Right renal pelvis (tissue), 4 donors: Measurements from ENCODE around the gene HACL1. TPM values are rescaled to one million over a fixed set of nuclear protein-coding genes. Genes with fewer than 3 reads are reported as not detected.

Source experiments
- DNase-seq, 4 donors: peaks; one replicate each; pipeline ENCODE4 v3.0.0-alpha.2; 2013; ENCODE audit warnings: low read depth in 4 of 4, low spot score in 3 of 4, missing footprints in 1 of 4
- polyA plus RNA-seq, 4 donors: library from polyadenylated mRNA; unstranded; fragments of 120-200 nt; gene quantifications; one replicate each; pipeline ENCODE4 v1.2.1, GENCODE V29; 2013; ENCODE audit not compliant: insufficient read length in 4 of 4

HACL1 gene
- polyA plus RNA-seq, 4 donors = 16.9 to 24.4 (median 20.2) TPM

DNA sequence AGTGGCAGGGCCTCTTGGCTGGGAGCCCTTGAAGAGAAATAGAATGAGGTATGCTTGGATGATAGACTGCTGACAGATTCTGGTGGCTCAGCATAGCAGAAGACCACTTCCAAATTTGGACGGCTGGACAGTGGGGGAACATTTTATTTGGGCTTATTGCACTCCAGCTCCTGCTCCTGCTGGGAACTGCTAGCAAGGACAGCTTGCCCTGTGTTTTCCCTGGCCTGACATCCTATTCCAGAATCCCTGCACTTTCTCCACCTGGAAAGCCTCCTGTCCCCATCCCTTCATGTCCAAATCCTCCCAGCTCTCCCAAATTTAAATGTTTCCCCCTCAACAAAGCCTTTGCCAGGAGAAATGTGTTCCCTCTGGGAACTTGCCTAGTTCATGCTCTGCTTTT lies 70.0 kb downstream of the HACL1 start:
- no peak for DNase-seq

DNA sequence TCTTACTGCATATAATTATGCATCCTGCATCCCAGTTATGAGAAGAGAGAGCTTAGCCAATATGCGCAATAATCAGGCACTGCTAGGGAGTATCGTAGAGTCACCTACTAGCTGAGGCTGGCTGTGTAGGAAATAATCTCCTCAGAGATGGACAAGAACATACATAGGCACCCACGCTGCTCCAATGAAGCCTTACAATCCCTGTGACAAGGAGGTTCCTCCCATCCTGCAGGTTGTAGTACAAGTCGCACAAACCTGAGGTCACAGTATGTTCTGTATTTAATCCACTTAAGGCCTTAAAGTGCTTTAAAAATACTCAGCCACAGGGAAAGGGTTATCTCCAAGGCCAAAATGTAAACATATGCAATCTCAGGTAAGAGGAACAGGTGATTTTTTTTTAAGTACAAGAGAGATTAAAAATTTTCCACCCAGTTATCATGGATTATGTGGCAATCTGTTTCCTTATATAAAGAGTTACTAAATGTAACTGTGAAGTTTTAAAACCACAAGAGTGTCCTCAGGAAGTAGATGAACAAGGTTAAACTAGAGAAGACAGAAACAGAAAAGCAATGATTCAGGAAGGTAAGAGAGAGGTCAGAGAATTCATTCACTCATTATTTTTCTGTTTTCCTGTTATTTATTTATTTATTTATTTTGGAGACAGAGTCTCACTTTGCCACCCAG lies 72.4 kb downstream of the HACL1 start:
- no peak for DNase-seq

DNA sequence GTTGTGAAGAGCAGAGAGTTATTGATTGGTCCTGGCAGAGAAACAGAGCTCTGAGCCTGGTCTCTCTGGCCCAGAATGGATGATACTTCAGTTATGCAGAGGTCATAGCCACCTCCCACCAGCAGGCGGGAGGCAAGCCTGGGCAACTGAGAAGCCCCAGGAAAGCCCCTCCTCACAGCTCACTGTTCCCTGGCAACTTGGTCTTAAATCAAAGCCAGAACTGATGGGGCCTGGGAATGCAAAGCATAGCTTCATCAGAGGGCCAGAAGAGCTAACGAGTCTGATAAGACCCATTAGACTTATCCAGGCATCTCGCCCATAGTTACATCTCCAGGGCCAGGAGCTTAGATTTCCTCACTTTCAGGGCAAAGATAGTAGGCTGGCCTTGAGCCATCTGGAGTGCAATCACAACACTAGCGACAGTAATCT lies 74.3 kb downstream of the HACL1 start:
- DNase-seq = no peak

DNA sequence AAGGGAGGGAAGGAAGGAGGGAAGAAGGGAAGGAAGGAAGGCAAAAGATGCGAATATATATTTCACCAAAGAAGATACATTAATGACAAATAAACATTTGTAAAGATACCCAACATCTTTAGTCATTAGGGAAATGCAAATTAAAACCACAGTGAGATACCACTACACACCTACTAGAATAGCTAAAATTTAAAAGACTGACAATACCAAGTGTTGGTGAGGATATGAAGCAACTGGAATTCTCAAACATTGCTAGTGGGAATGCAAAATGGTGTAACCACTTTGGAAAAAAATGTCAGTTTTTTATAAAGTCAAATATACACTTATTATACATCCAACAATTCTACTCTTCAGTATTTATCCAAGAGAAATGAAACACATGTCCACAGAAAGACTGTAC lies 75.6 kb downstream of the HACL1 start:
- DNase-seq = no peak

DNA sequence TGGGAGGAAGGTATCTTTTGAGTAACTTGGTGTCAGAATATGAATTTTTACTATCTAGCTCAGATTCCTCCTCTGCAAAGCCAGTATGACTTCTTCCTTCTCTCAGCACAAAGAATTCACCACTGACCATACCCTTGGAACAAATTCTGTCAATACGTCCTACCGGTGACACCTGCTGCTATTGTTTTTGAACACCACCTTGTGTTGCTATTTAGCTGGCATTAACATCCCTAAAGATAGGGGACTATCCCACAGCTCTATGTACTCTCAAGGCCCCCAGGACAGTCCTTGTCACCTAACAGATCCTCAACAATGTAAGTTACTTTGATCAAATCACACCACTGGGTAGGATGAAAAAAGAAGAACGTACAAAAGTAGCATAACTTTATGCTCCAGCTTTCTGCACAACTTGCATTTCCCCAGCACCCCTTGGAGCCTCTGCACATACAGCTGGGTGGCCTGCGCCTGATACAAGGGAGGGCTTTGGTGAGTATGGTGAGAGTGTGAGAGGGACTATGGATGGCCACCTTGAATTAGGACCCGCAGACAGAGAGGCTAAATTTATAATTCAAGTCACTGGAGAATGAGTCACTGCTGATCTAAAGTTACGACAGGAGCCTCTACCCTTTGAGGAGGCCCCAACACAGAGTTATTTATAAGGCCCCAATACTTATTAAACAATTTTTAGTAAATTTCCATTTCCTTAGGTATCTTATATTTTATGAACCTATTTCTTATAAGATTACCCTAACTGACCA lies 77.5 kb downstream of the HACL1 start:
- DNase-seq = no peak

DNA sequence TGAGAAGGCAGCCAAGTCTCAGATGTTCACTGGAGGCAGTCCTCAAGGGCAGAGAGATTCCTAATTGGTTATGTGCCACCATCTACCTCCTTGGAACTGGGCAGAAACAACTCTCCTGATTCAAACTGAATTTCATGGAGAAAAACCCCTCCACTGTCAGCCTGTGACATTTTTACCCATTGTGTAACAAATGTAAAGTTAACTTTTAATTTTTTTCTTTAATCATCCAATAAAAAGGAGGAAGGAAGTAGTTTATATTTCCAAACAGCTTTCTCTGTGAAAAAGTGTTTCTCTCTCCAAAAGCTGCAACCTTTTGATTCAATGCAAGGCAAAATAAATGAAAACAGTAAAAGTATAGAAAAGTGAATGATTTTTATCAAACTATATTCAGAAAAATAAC lies 79.4 kb downstream of the HACL1 start:
- no peak for DNase-seq

DNA sequence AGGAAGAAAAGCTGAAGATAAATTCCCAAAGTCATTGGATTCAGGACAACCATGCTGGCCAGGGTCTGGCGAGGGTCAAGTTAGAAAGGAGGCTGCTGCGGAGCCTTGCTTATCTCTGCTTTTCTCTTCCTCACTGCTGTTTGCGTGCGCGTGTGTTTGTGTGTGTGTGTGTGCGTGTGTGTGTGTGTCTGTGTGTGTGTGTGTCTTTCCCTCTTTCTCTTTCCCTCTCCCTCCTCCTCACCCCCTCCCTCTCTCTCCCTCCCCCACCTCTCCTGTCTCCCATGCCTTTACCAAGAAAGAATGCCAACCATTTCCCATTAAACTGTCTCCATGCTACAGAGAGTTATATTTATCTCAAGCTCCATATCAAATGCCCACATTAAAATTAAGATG lies 79.8 kb downstream of the HACL1 start, which contains the start of gene COLQ:
TSS of gene COLQ (minus strand) at position 134 of the 393 bp plus-strand sequence. CDS start at position 53, 81 bp downstream.
- no peak for DNase-seq

DNA sequence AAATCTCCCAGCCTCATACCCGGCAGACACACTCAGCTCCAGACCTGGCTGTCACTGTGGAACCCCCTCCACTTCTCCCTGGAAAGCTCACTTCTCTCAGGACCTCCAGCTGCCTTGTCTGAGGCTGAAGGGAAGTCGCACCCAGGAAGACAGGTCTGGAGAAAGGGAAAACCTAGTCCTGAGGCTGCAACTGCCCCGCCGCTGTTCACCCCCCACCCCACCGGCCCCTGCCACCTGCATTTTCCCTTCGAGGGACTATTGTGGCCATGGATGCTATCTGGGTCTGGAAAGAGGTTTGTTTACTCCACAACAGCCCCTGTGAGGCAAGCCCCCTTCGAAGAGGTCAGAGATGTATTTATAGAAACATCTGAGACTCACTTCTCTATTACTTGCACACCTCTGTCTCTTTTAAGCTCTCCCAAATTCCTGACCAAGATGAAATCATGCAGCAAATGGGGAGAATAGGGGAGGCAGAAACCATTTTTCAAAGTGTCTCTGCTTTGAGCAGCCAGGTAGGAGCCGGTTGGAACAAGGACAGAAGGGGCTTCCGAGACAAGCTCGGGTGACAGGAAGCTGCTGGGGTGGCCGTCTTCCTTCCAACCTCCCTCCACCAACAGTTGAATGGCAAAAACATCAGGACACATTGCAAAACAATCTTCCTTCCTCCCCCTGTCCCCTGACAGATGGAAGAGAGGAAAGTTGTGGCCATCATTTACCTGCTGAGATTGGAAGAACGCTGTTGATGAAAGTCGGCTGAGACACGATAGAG lies 80.4 kb downstream of the HACL1 start:
- DNase-seq = no peak

DNA sequence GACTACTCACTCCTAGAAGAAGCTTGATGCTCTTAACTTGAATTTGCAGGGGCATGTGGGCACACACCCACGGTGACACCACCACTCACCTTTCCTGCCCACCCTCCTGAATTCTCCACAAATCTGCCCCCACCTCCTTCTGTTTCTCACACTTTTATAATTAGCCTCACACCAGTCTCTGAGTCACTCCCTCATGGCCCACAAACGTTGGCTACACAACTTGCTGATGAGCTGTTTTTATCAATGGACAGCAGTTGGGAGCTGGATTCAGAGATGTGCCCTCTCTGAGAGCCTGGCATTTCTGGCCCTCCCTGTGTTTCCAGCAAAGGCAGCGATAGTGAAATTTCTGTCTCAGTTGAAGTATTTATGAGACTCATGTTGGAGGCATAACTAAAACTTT lies 81.2 kb downstream of the HACL1 start:
- no peak for DNase-seq

DNA sequence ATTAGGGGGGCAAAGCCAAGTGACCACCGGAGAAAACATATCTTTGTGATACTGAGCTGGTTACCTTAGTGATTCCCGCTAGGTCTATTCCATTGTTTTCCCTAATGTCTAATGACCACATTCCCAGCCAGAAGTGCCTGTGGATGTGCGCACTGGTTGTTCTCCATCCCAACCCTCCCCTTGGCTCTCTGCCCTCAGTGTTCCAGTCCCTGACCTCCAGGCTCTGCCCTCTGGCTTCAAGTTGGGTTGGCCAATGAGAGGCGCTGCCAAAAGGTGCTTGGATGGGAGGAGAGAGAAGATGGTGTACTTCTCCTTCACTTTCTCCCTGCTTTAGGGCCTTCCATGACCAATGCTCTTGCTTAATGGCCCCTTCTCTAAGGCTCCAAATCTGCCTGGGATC lies 82.3 kb downstream of the HACL1 start:
- no peak for DNase-seq

DNA sequence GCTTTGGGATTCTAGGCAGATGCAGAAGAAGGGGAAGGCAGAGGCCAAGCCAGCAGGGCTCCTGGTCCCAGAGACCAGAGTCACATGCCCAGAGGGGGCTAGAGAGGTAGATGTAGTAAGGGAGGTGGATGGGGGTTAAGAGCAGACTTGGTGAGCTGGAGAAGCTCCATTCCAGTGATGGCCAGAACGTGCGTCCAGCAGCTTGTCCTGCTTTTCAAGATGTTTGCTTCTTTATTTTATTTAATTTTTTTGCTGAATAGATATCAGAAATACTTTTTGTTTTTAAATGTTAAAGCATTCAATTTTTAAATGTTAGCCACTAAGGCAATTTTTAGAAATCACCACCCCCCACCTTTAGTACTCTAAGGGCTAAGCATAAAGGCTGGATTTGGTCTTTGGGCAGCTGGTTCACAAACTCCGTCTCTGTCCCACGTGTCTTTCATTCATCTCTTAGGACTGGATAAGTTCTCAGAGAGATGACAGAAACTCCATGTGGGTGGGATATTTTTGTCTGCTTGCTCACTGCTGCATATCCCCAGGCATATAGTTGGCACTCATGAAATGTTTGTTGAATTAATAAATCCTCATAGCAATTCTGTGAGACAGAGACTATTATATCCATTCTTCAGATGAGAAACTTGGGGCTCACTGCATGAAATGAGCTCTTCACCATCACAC lies 86.6 kb downstream of the HACL1 start:
- no peak for DNase-seq

DNA sequence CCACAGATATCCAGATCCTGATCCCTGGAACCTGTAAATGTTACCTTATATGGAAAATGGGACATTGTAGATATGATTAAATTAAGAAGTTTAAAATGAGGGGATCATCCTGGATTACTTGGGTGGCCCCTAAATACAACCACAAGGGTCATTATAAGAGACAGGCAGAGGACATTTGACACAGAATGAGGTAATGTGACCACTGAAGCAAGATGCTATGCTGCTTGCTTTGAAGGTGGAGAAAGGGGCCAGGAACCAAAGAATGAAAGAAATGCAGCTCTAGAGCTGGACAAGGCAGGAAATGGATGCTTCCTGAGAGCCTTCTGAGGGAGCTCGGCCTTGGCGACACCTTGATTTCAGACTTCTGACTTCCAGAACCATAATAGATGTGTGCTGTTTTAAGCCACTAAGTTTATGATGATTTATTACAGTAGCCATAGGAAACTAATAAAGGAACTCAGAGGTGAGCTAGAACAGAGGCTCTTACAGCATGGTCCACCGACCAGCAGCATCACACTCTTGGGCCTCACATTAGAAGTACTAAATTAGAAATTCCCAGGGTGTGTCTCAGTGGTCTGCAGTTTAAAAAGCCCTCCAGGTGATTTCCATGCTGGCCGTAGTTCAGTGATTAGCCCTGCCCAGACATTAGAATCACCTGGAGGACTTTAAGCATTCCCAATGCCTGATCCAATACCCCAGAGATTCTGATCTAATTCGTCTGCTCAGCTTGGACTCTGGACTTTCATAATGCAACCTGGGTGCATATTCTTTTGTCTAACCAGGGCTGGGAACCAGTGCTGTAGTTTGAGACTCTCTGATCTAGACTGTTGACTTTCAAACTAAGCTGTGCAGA lies 87.3 kb downstream of the HACL1 start:
- DNase-seq = no peak

DNA sequence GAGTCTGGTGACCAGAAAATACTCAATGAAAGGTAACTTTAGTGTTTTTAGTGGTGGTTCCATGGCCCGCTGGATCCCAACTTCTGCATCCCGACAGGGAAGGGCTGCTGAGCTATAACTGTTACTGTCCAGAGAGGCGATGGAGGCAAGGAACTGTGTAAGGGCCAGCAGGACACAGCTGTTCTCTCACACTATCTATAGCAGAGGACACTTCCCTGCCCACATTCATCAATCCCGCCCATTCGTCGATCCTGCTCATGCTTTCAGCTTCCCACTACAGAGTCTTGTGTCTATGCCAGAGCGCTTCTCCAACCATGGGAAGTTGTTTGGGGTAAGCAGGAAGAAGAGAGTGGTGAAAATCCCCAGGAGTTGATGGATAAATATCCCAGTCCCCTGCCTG lies 88.3 kb downstream of the HACL1 start:
- DNase-seq = no peak

DNA sequence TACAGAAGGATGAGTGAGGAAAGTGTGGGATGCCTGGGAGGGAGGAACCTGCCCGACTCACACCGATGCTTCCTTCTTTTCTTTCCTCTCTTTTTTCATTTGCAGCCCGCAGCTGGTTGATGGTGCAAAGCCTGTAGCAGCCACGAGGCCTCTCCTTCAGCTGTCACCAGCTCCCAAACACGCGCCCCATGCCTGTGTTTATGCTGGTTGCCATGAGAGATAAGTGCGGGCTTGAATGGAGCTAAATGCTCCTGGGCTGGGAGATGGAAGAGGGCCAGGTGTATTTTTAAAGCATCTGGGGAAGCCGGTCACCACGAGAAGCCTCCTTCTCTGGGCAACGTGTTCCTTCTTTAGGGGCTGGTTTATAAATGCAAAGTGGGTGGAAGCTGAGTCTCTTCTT lies 89.2 kb downstream of the HACL1 start:
- peak in 2 of 4 donors; percentile 33 to 35 for DNase-seq

DNA sequence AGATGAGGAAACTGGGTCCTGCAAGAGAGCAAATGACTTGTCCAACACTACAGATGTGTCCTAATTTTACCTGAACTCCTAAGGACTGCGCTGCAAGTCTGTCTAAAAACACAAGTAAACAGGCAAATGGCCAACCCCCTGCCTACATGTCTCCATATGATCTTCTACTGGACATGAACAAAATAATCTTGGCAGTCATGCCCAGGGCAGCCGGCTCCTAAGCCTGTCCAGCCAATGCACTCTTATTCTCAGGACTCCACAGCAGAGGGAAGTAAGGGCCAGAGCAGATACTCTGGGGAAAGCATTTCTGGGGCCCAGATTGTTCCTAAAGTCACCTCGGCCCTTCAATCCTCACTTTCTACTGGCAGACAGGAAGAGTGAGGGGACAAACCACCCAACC lies 90.2 kb downstream of the HACL1 start:
- DNase-seq = no peak

Other genes with a start within 250 kb of the HACL1 start
- gene METTL6, start 174.0 kb downstream of the HACL1 start, polyA plus RNA-seq = 10 to 100 TPM; 25.8 to 28.8 (median 27.8) TPM
- gene EAF1, start 174.0 kb downstream of the HACL1 start, polyA plus RNA-seq = 10 to 100 TPM; 16.9 to 19.4 (median 18.4) TPM
- 1 to 10 TPM; 4.3 to 6.3 (median 4.8) TPM for gene COLQ, start 79.9 kb downstream of the HACL1 start, polyA plus RNA-seq
- 10 to 100 TPM; 21.3 to 26.3 (median 22.6) TPM for gene BTD, start 176 bp upstream of the HACL1 start, polyA plus RNA-seq
- 10 to 100 TPM; 35.2 to 47.7 (median 45.1) TPM for gene ANKRD28, start 196.4 kb upstream of the HACL1 start, polyA plus RNA-seq